ENCODE results near the gene CATSPER3.

Gene CATSPER3

GRCh38 chr5:135046661-135047346, 79.1 kb downstream of the CATSPER3 start:
- DNase-seq, result no peak

GRCh38 chr5:135047347-135047695, 79.6 kb downstream of the CATSPER3 start:
- no peak for DNase-seq

- DNase-seq, result no peak
Observed at GRCh38 chr5:135048286-135048685, 80.6 kb downstream of the CATSPER3 start.

GRCh38 chr5:135048930-135049329, 81.2 kb downstream of the CATSPER3 start:
- DNase-seq, result no peak

GRCh38 chr5:135050244-135050767, 82.6 kb downstream of the CATSPER3 start:
- DNase-seq, result no peak

- no peak for DNase-seq
Observed at GRCh38 chr5:135051399-135051798, 83.7 kb downstream of the CATSPER3 start.

GRCh38 chr5:135051872-135052271, 84.2 kb downstream of the CATSPER3 start:
- no peak for DNase-seq

- DNase-seq, result no peak
Observed at GRCh38 chr5:135052511-135053145, 84.9 kb downstream of the CATSPER3 start.

GRCh38 chr5:135053278-135053677, 85.6 kb downstream of the CATSPER3 start:
- no peak for DNase-seq

- DNase-seq, result no peak
Observed at GRCh38 chr5:135053989-135054388, 86.3 kb downstream of the CATSPER3 start.

- no peak for DNase-seq
Observed at GRCh38 chr5:135054546-135054945, 86.8 kb downstream of the CATSPER3 start.

- no peak for DNase-seq
Observed at GRCh38 chr5:135055396-135055795, 87.7 kb downstream of the CATSPER3 start.

- DNase-seq, result no peak
Observed at GRCh38 chr5:135056316-135057030, 88.8 kb downstream of the CATSPER3 start.

- DNase-seq, result no peak
Observed at GRCh38 chr5:135057233-135057632, 89.5 kb downstream of the CATSPER3 start.

GRCh38 chr5:135058331-135058732, 90.6 kb downstream of the CATSPER3 start:
- DNase-seq, result no peak

GRCh38 chr5:135059000-135059923, 91.6 kb downstream of the CATSPER3 start:
- DNase-seq, result no peak

- no peak for DNase-seq
Observed at GRCh38 chr5:135060021-135060420, 92.3 kb downstream of the CATSPER3 start.

GRCh38 chr5:135061001-135061400, 93.3 kb downstream of the CATSPER3 start:
- no peak for DNase-seq
